Astrocyte (in vitro differentiated cells and primary cell): Measurements from ENCODE around the gene CRY2. TPM values are rescaled to one million over a fixed set of nuclear protein-coding genes. Genes with fewer than 3 reads are reported as not detected.

ENCODE experiments used
- DNase-seq: peaks from one replicate; pipeline ENCODE4 v3.0.0-alpha.2; 2010; ENCODE audit warnings: low read depth
- FAIRE-seq: peaks from 2 replicates; lab custom pipeline; 2011; peaks lifted over from hg19 to GRCh38; lab: Jason Lieb, UNC
- H2AFZ ChIP-seq: 2 replicates; pipeline ENCODE4 v1.6.0; 2012; ENCODE audit warnings: low read depth, low read length, inconsistent platforms
- H3K27ac ChIP-seq: 2 replicates; pipeline ENCODE4 v1.5.1; 2011; ENCODE audit warnings: low read depth, low read length, inconsistent platforms
- H3K27me3 ChIP-seq: 2 replicates; pipeline ENCODE4 v1.6.0; 2011; ENCODE audit warnings: low read length, inconsistent platforms; ENCODE audit not compliant: insufficient read depth
- H3K36me3 ChIP-seq: 2 replicates; pipeline ENCODE4 v1.5.1; 2011; ENCODE audit warnings: low read length, inconsistent platforms; ENCODE audit not compliant: insufficient read depth
- H3K4me1 ChIP-seq: 2 replicates; pipeline ENCODE4 v1.5.1; 2011; ENCODE audit warnings: low read length, inconsistent platforms; ENCODE audit not compliant: insufficient read depth
- H3K4me2 ChIP-seq: 2 replicates; pipeline ENCODE4 v1.6.0; 2012; ENCODE audit warnings: low read length, inconsistent platforms
- H3K4me3 ChIP-seq: 2 replicates; pipeline ENCODE4 v1.5.1; 2011; ENCODE audit warnings: low read depth, mild to moderate bottlenecking, low read length, inconsistent platforms; ENCODE audit not compliant: insufficient read depth
- H3K79me2 ChIP-seq: 2 replicates; pipeline ENCODE4 v1.6.0; 2012; ENCODE audit warnings: mild to moderate bottlenecking, low read length, inconsistent platforms; ENCODE audit not compliant: insufficient read depth
- H3K9ac ChIP-seq: 2 replicates; pipeline ENCODE4 v1.6.0; 2012; ENCODE audit warnings: mild to moderate bottlenecking, low read length, inconsistent platforms
- H3K9me3 ChIP-seq: 2 replicates; pipeline ENCODE4 v1.5.1; 2012; ENCODE audit warnings: low read depth, mild to moderate bottlenecking, low read length, inconsistent platforms; ENCODE audit not compliant: insufficient read depth
- H4K20me1 ChIP-seq: 2 replicates; pipeline ENCODE4 v1.6.0; 2012; ENCODE audit warnings: low read length, inconsistent platforms; ENCODE audit not compliant: insufficient read depth
- H3K27ac Mint-ChIP-seq: one replicate; pipeline ENCODE4 v1.8.0; 2021; ENCODE audit warnings: mild to moderate bottlenecking, mixed read lengths; ENCODE audit not compliant: unreplicated experiment
- H3K27me3 Mint-ChIP-seq: one replicate; pipeline ENCODE4 v1.8.0; 2021; ENCODE audit warnings: low read depth, mixed read lengths; ENCODE audit not compliant: unreplicated experiment
- H3K36me3 Mint-ChIP-seq: one replicate; pipeline ENCODE4 v1.8.0; 2021; ENCODE audit warnings: low read depth, mixed read lengths; ENCODE audit not compliant: unreplicated experiment
- H3K4me1 Mint-ChIP-seq: one replicate; pipeline ENCODE4 v1.8.0; 2021; ENCODE audit warnings: low read depth, mixed read lengths; ENCODE audit not compliant: unreplicated experiment
- H3K4me3 Mint-ChIP-seq: one replicate; pipeline ENCODE4 v1.8.0; 2021; ENCODE audit warnings: mild to moderate bottlenecking, moderate library complexity, mixed read lengths; ENCODE audit not compliant: unreplicated experiment
- H3K9me3 Mint-ChIP-seq: one replicate; pipeline ENCODE4 v1.8.0; 2021; ENCODE audit warnings: mild to moderate bottlenecking, mixed read lengths; ENCODE audit not compliant: unreplicated experiment
- EZH2 ChIP-seq: IDR thresholded peaks from 2 replicates; pipeline ENCODE4 v1.6.1; 2012; ENCODE audit warnings: mild to moderate bottlenecking, low read length, inconsistent platforms; ENCODE audit not compliant: insufficient read depth
- total RNA-seq: library from RNA; stranded (reverse); gene quantifications from 2 replicates; pipeline ENCODE4 v1.2.1, GENCODE V29; 2021
- TF ChIP-seq, protein P1 (sequence below): IDR thresholded peaks from 2 replicates; pipeline ENCODE4 v1.5.1; 2011; ENCODE audit warnings: low read depth, mild to moderate bottlenecking, inconsistent platforms, low read length, moderate library complexity; ENCODE audit not compliant: insufficient read depth

CRY2 gene
- total RNA-seq, 1 donor from 2014 or later = 16.9 TPM

DNA sequence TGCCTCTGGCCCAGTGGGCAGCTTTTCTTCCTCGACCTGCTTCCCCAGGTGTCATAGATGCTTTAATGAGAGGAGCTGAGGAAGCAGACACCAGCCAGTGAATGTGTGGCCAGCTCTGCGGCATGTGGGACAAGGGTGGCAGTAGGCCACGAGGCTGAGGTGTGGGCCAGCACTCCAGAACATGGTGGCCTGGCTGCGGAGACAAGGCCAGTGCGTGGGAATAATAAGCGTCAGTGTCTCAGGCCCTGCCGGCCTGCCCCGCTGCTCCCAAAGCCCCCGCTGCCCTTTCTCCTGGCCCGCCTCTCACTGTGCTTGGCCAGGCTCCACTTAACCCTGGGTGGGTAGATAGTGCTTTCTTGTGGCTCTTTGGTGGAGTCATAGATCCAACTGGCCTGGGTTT, 40.3 kb downstream of the CRY2 start:
- no peak overlapping the region for H3K27ac Mint-ChIP-seq
- H2AFZ ChIP-seq = no peak overlapping the region
- H3K9me3 Mint-ChIP-seq = no peaks in the 10 kb centered on the region
- no peak for FAIRE-seq
- H3K4me3 ChIP-seq = no peak overlapping the region
- H4K20me1 ChIP-seq = peaks cover 15% of the 10 kb centered on the region
- no peak for TF ChIP-seq EZH2
- TF ChIP-seq, protein P1, sequence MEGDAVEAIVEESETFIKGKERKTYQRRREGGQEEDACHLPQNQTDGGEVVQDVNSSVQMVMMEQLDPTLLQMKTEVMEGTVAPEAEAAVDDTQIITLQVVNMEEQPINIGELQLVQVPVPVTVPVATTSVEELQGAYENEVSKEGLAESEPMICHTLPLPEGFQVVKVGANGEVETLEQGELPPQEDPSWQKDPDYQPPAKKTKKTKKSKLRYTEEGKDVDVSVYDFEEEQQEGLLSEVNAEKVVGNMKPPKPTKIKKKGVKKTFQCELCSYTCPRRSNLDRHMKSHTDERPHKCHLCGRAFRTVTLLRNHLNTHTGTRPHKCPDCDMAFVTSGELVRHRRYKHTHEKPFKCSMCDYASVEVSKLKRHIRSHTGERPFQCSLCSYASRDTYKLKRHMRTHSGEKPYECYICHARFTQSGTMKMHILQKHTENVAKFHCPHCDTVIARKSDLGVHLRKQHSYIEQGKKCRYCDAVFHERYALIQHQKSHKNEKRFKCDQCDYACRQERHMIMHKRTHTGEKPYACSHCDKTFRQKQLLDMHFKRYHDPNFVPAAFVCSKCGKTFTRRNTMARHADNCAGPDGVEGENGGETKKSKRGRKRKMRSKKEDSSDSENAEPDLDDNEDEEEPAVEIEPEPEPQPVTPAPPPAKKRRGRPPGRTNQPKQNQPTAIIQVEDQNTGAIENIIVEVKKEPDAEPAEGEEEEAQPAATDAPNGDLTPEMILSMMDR = no peak
- peaks cover 4% of the 10 kb centered on the region for H3K27me3 ChIP-seq
- H3K27ac ChIP-seq = no peak overlapping the region
- peaks cover 9% of the 10 kb centered on the region for H3K36me3 Mint-ChIP-seq
- no peak for DNase-seq
- no peaks in the 10 kb centered on the region for H3K36me3 ChIP-seq
- no peaks in the 10 kb centered on the region for H3K9me3 ChIP-seq
- peaks cover 36% of the 10 kb centered on the region for H3K27me3 Mint-ChIP-seq
- H3K4me2 ChIP-seq = no peak overlapping the region
- no peaks in the 10 kb centered on the region for H3K4me1 Mint-ChIP-seq
- no peaks in the 10 kb centered on the region for H3K79me2 ChIP-seq
- no peak overlapping the region for H3K9ac ChIP-seq
- no peak overlapping the region for H3K4me3 Mint-ChIP-seq
- H3K4me1 ChIP-seq = peaks cover 4% of the 10 kb centered on the region

DNA sequence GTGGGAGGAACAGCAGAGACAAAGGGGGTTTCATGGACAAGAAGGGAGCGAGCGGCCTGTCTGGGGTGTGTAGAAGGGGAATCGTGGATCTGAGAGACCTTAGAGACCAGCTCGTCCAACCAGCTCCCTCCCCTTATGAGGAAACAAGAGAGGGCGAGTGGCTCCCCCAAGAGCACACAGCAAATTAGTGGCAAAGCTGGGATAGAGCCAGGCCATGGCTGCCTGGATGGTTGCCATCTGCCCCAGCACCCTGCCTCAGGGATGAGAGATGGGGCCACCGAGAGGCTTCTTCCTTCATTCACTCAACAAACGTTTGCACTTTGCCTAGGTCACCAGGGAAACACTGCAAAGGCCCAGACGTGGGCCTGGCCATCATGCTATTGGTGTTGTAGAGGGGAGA, 42.3 kb downstream of the CRY2 start:
- Histone ChIP-seq H4K20me1 (peaks cover 7% of the 10 kb centered on the region), H3K9me3 (no peaks in the 10 kb centered on the region), H3K4me3 (no peak overlapping the region), H2AFZ (no peak overlapping the region), H3K27ac (no peak overlapping the region), H3K36me3 (no peaks in the 10 kb centered on the region), H3K27me3 (peaks cover 4% of the 10 kb centered on the region), H3K4me2 (no peak overlapping the region), H3K9ac (no peak overlapping the region), H3K79me2 (no peaks in the 10 kb centered on the region), H3K4me1 (peaks cover 4% of the 10 kb centered on the region)
- Mint-ChIP-seq H3K9me3 (no peaks in the 10 kb centered on the region), H3K4me1 (no peaks in the 10 kb centered on the region), H3K36me3 (peaks cover 6% of the 10 kb centered on the region), H3K27me3 (peaks cover 40% of the 10 kb centered on the region), H3K4me3 (no peak overlapping the region), H3K27ac (no peak overlapping the region)
- TF ChIP-seq EZH2 = no peak
- TF ChIP-seq, protein P1 = no peak
- FAIRE-seq = no peak
- DNase-seq = no peak

DNA sequence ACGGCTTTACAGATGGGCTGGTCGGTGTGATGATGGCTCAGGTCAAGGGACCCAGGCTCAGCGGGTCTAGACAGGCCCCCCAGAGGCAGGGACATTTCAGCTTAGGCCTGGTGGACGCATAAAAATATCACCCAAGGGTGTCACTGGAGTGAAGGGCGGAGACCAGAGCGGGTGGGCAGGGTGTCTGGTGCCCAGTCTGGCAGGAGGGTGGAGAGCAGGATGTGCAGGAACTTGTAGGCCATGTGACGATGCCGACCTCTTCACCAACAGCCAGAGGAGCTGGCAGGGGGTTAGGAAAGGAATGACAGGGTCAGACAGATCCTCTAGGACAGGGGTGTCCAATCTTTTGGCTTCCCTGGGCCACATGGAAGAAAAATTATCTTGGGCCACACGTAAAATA, 42.7 kb downstream of the CRY2 start:
- Histone ChIP-seq H3K36me3 (no peaks in the 10 kb centered on the region), H3K4me1 (peaks cover 4% of the 10 kb centered on the region), H4K20me1 (peaks cover 3% of the 10 kb centered on the region), H3K4me3 (no peak overlapping the region), H2AFZ (no peak overlapping the region), H3K27me3 (peaks cover 4% of the 10 kb centered on the region), H3K4me2 (no peak overlapping the region), H3K79me2 (no peaks in the 10 kb centered on the region), H3K9ac (no peak overlapping the region), H3K27ac (no peak overlapping the region), H3K9me3 (no peaks in the 10 kb centered on the region)
- Mint-ChIP-seq H3K9me3 (no peaks in the 10 kb centered on the region), H3K27me3 (peaks cover 40% of the 10 kb centered on the region), H3K36me3 (peaks cover 6% of the 10 kb centered on the region), H3K4me3 (no peak overlapping the region), H3K4me1 (no peaks in the 10 kb centered on the region), H3K27ac (no peak overlapping the region)
- DNase-seq = no peak
- TF ChIP-seq EZH2 = no peak
- TF ChIP-seq, protein P1 = no peak
- no peak for FAIRE-seq
